HepG2 (cell line): Measurements from ENCODE around the gene ETF1. TPM values are rescaled to one million over a fixed set of nuclear protein-coding genes. Genes with fewer than 3 reads are reported as not detected.
A peak's percentile ranks its signal among the peaks of the same experiment; 100 is the strongest.

Experiments
- AGO2 ChIP-seq: fragments of 200-400 bp; formaldehyde crosslinking; optimal IDR thresholded peaks from 2 replicates; pipeline ENCODE3; 2017; ENCODE audit warnings: mild to moderate bottlenecking, low read depth, low read length, moderate library complexity
- AHDC1 ChIP-seq: sonication (generic); formaldehyde crosslinking; IDR thresholded peaks from 2 replicates; pipeline ENCODE4 v1.5.1; 2020; ENCODE audit warnings: mild to moderate bottlenecking, missing genetic modification reagents, borderline replicate concordance
- ARNTL ChIP-seq: sonication (generic); formaldehyde crosslinking; IDR thresholded peaks from 2 replicates; pipeline ENCODE4 v1.4.0; 2020; ENCODE audit warnings: mild to moderate bottlenecking, missing genetic modification reagents
- HOXA5 ChIP-seq: sonication (generic); formaldehyde crosslinking; IDR thresholded peaks from 2 replicates; pipeline ENCODE4 v1.4.0; 2020; ENCODE audit warnings: missing genetic modification reagents
- MATR3 ChIP-seq: sonication (generic); formaldehyde crosslinking; IDR thresholded peaks from 2 replicates; pipeline ENCODE4 v1.4.0; 2020; ENCODE audit warnings: missing genetic modification reagents
- NR2F1 ChIP-seq, 2 experiments: fragments of 450-650 bp in 1 of 2; formaldehyde crosslinking in 1 of 2; IDR thresholded peaks; 2 replicates each; pipeline versions ENCODE4 v1.5.0 to v1.6.1; 2016 to 2020; ENCODE audit warnings: mild to moderate bottlenecking in 1 of 2, missing compliant biosample characterization in 1 of 2, missing genetic modification reagents in 1 of 2, moderate library complexity in 1 of 2
- REXO4 ChIP-seq: sonication (generic); formaldehyde crosslinking; IDR thresholded peaks from 2 replicates; pipeline ENCODE4 v1.8.0; 2022; ENCODE audit warnings: missing genetic modification reagents, mild to moderate bottlenecking, borderline replicate concordance
- SAFB2 ChIP-seq: sonication (generic); formaldehyde crosslinking; IDR thresholded peaks from 2 replicates; pipeline ENCODE4 v1.5.1; 2020; ENCODE audit warnings: missing genetic modification reagents, low read depth, mild to moderate bottlenecking, borderline replicate concordance
- SMAD3 ChIP-seq: sonication (generic); formaldehyde crosslinking; IDR thresholded peaks from 2 replicates; pipeline ENCODE4 v1.4.0; 2020; ENCODE audit warnings: missing genetic modification reagents
- SRSF4 ChIP-seq: fragments of 200-400 bp; formaldehyde crosslinking; IDR thresholded peaks from one replicate; pipeline ENCODE4 v1.6.1; 2018; ENCODE audit warnings: mild to moderate bottlenecking, low read depth, low read length, moderate library complexity; ENCODE audit not compliant: poor library complexity, severe bottlenecking
- XRCC5 ChIP-seq: fragments of 200-400 bp; formaldehyde crosslinking; optimal IDR thresholded peaks from 2 replicates; pipeline ENCODE3; 2017; ENCODE audit warnings: mild to moderate bottlenecking, low read length
- ZBTB10 ChIP-seq: sonication (generic); formaldehyde crosslinking; IDR thresholded peaks from 2 replicates; pipeline ENCODE4 v1.4.0; 2020; ENCODE audit warnings: missing genetic modification reagents, borderline replicate concordance
- ZNF530 ChIP-seq: sonication (generic); formaldehyde crosslinking; IDR thresholded peaks from 2 replicates; pipeline ENCODE4 v1.5.0; 2020; ENCODE audit warnings: low read depth, mild to moderate bottlenecking, missing genetic modification reagents
- ZNF781 ChIP-seq: sonication (generic); formaldehyde crosslinking; IDR thresholded peaks from 2 replicates; pipeline ENCODE4 v1.5.1; 2020; ENCODE audit warnings: borderline replicate concordance, mild to moderate bottlenecking, missing genetic modification reagents; ENCODE audit errors: not compliant biosample characterization
- ZSCAN9 ChIP-seq: IDR thresholded peaks from 2 replicates; pipeline ENCODE4 v1.6.1; 2016; ENCODE audit warnings: borderline replicate concordance
- polyA plus RNA-seq, 8 experiments: library from polyadenylated mRNA; depleted of rRNA in 3 of 8; stranded (reverse) in 7 of 8; unstranded in 1 of 8; fragments of >200 nt; fragmentation: Illumina TruSeq in 4 of 8; extraction: Trizol in 4 of 8; gene quantifications; 2 replicates each; pipeline versions ENCODE4 v1.2.1 to v1.2.3, GENCODE V29; 2011 to 2016; ENCODE audit warnings: low read depth in 4 of 8, missing spikeins in 1 of 8, mixed read lengths in 1 of 8; ENCODE audit not compliant: insufficient read depth in 1 of 8
- total RNA-seq, 5 experiments: library from RNA; depleted of rRNA; stranded (reverse); fragments of >200 nt; fragmentation: Illumina TruSeq; extraction: Trizol; gene quantifications; 2 replicates each; pipeline ENCODE4 v1.2.3, GENCODE V29; 2016; ENCODE audit warnings: low read depth in 1 of 5
- TF ChIP-seq, protein P1 (sequence below): sonication (generic); formaldehyde crosslinking; IDR thresholded peaks from 2 replicates; pipeline ENCODE4 v1.5.0; 2020; ENCODE audit warnings: missing genetic modification reagents
- TF ChIP-seq, protein P2 (sequence below): sonication (generic); formaldehyde crosslinking; IDR thresholded peaks from 2 replicates; pipeline ENCODE4 v1.5.0; 2020; ENCODE audit warnings: mild to moderate bottlenecking, low read depth, missing genetic modification reagents, borderline replicate concordance

Gene ETF1
- total and polyA plus RNA-seq, 2 of the 13 experiments (the other 11 are each of a cell fraction or from before 2014, with no cell fraction given): 52.1 to 184 TPM

- TF ChIP-seq ZNF781 (CRISPR knock-in tag) (no peak), ARNTL (CRISPR knock-in tag) (peak; percentile 88), SMAD3 (CRISPR knock-in tag) (no peak), XRCC5 (peak; percentile 38), MATR3 (CRISPR knock-in tag) (no peak), AGO2 (peak; percentile 53), ZBTB10 (CRISPR knock-in tag) (peak; percentile 18; the same call in 1 of the 2 replicates), ZSCAN9 (CRISPR knock-in tag) (no peak; the same call in 1 of the 2 replicates), NR2F1 (CRISPR knock-in tag; IDR thresholded peaks at IDR 0.05) (peak; percentile 32 to 63; a peak in 3 of 4 replicates), SRSF4 (no peak), AHDC1 (CRISPR knock-in tag) (no peak; the same call in 1 of the 2 replicates), SAFB2 (CRISPR knock-in tag) (no peak), HOXA5 (CRISPR knock-in tag) (no peak), ZNF530 (CRISPR knock-in tag) (no peak), REXO4 (CRISPR knock-in tag) (no peak)
- TF ChIP-seq, protein P1, sequence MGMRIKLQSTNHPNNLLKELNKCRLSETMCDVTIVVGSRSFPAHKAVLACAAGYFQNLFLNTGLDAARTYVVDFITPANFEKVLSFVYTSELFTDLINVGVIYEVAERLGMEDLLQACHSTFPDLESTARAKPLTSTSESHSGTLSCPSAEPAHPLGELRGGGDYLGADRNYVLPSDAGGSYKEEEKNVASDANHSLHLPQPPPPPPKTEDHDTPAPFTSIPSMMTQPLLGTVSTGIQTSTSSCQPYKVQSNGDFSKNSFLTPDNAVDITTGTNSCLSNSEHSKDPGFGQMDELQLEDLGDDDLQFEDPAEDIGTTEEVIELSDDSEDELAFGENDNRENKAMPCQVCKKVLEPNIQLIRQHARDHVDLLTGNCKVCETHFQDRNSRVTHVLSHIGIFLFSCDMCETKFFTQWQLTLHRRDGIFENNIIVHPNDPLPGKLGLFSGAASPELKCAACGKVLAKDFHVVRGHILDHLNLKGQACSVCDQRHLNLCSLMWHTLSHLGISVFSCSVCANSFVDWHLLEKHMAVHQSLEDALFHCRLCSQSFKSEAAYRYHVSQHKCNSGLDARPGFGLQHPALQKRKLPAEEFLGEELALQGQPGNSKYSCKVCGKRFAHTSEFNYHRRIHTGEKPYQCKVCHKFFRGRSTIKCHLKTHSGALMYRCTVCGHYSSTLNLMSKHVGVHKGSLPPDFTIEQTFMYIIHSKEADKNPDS (CRISPR knock-in tag): no peak; the same call in 1 of the 2 replicates
- TF ChIP-seq, protein P2, sequence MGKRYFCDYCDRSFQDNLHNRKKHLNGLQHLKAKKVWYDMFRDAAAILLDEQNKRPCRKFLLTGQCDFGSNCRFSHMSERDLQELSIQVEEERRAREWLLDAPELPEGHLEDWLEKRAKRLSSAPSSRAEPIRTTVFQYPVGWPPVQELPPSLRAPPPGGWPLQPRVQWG (CRISPR knock-in tag): no peak
These were observed 78.4 kb downstream of the ETF1 start (continued) for GRCh38 chr5:138464388-138465260.
